MM.1S (cell line): Measurements from ENCODE around the gene MAP3K5.

Experiments used
- DNase-seq: peaks from one replicate; pipeline ENCODE4 v3.0.0-alpha.2; 2015
- H2AFZ ChIP-seq: fragments of 300-600 bp; sonication (generic); 2 replicates; pipeline ENCODE4 v1.6.0; 2016; ENCODE audit warnings: antibody characterized with exemption, low read length
- H3F3A ChIP-seq: fragments of 300-600 bp; sonication (generic); 2 replicates; pipeline ENCODE4 v1.6.1; 2016; ENCODE audit warnings: mild to moderate bottlenecking, antibody characterized with exemption, low read length, moderate library complexity, mixed read lengths; ENCODE audit not compliant: insufficient read depth
- H3K27ac ChIP-seq: fragments of 300-600 bp; sonication (generic); 2 replicates; pipeline ENCODE4 v1.5.1; 2016; ENCODE audit warnings: mild to moderate bottlenecking, low read length
- H3K27me3 ChIP-seq: fragments of 300-600 bp; sonication (generic); replicated peaks from 2 replicates; pipeline ENCODE4 v1.6.0; 2016; ENCODE audit warnings: low read length; ENCODE audit not compliant: insufficient read depth
- H3K36me3 ChIP-seq: fragments of 300-600 bp; sonication (generic); replicated peaks from 2 replicates; pipeline ENCODE4 v1.6.1; 2016; ENCODE audit warnings: mild to moderate bottlenecking, low read length, mixed read lengths; ENCODE audit not compliant: insufficient read depth
- H3K4me1 ChIP-seq: fragments of 300-600 bp; sonication (generic); 2 replicates; pipeline ENCODE4 v1.6.1; 2016; ENCODE audit warnings: low read length, mixed read lengths
- H3K4me2 ChIP-seq: fragments of 300-600 bp; sonication (generic); 2 replicates; pipeline ENCODE4 v1.6.0; 2016; ENCODE audit warnings: low read depth, low read length
- H3K4me3 ChIP-seq: fragments of 300-600 bp; sonication (generic); 2 replicates; pipeline ENCODE4 v1.5.1; 2016; ENCODE audit warnings: low read length, mixed read lengths
- H3K79me2 ChIP-seq: fragments of 300-600 bp; sonication (generic); 2 replicates; pipeline ENCODE4 v1.6.1; 2016; ENCODE audit warnings: mixed run types, low read length, mixed read lengths
- H3K9ac ChIP-seq: fragments of 300-600 bp; sonication (generic); 2 replicates; pipeline ENCODE4 v1.6.1; 2016; ENCODE audit warnings: low read length, mixed read lengths
- H3K9me2 ChIP-seq: fragments of 300-600 bp; sonication (generic); replicated peaks from 2 replicates; pipeline ENCODE4 v1.6.1; 2016; ENCODE audit warnings: mild to moderate bottlenecking, low read length, mixed read lengths; ENCODE audit not compliant: insufficient read depth
- H3K9me3 ChIP-seq: fragments of 300-600 bp; sonication (generic); replicated peaks from 2 replicates; pipeline ENCODE4 v1.6.1; 2016; ENCODE audit warnings: mild to moderate bottlenecking, low read length, mixed read lengths; ENCODE audit not compliant: insufficient read depth
- H4K20me1 ChIP-seq: fragments of 300-600 bp; sonication (generic); 2 replicates; pipeline ENCODE4 v1.6.1; 2016; ENCODE audit warnings: mild to moderate bottlenecking, low read length, moderate library complexity, mixed read lengths; ENCODE audit not compliant: insufficient read depth
- EZH2 ChIP-seq: fragments of 300-600 bp; sonication (generic); optimal IDR thresholded peaks from 2 replicates; pipeline ENCODE3; 2017; ENCODE audit warnings: low read depth, mild to moderate bottlenecking, antibody characterized with exemption, low read length, mixed read lengths
- EZH2phosphoT487 ChIP-seq: fragments of 300-600 bp; sonication (generic); IDR thresholded peaks from 2 replicates; pipeline ENCODE4 v1.6.1; 2018; ENCODE audit warnings: antibody characterized with exemption, low read length
- TF ChIP-seq, protein P1 (sequence below): fragments of 300-600 bp; sonication (generic); IDR thresholded peaks from 2 replicates; pipeline ENCODE4 v1.5.1; 2016; ENCODE audit warnings: antibody characterized with exemption, low read length, mixed read lengths

The MAP3K5 gene

DNA sequence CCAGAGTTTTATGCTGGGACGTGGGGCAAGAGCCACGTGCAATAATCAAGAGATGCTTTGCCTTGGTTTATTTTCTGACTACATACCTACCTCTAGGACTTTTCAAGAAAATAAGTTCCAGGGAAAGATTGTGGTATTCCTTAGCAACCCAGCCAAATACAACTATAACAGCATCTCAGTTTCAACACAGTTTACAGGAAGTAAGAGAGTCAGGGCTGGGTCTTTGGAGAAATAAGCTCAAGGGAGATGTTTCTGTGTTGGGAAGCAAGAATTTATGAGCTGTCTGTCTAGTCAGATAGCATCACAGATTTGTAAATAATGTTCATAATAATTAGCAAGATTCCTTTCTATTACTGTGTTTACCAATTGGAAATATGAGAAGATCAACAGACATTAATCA is 35.1 kb downstream of the MAP3K5 start:
- TF ChIP-seq, protein P1, sequence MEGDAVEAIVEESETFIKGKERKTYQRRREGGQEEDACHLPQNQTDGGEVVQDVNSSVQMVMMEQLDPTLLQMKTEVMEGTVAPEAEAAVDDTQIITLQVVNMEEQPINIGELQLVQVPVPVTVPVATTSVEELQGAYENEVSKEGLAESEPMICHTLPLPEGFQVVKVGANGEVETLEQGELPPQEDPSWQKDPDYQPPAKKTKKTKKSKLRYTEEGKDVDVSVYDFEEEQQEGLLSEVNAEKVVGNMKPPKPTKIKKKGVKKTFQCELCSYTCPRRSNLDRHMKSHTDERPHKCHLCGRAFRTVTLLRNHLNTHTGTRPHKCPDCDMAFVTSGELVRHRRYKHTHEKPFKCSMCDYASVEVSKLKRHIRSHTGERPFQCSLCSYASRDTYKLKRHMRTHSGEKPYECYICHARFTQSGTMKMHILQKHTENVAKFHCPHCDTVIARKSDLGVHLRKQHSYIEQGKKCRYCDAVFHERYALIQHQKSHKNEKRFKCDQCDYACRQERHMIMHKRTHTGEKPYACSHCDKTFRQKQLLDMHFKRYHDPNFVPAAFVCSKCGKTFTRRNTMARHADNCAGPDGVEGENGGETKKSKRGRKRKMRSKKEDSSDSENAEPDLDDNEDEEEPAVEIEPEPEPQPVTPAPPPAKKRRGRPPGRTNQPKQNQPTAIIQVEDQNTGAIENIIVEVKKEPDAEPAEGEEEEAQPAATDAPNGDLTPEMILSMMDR: no peak
- TF ChIP-seq EZH2phosphoT487: no peak
- TF ChIP-seq EZH2: no peak
- H2AFZ ChIP-seq: no peak overlapping the region
- DNase-seq: no peak
- H3K27ac ChIP-seq: no peak overlapping the region
- H3K4me2 ChIP-seq: no peak overlapping the region
- peaks cover 28% of the 10 kb centered on the region for H3K4me1 ChIP-seq
- H4K20me1 ChIP-seq: no peaks in the 10 kb centered on the region
- no peaks in the 10 kb centered on the region for H3K9me3 ChIP-seq
- no peaks in the 10 kb centered on the region for H3K9me2 ChIP-seq
- peaks cover 54% of the 10 kb centered on the region for H3K79me2 ChIP-seq
- H3F3A ChIP-seq: peaks cover 16% of the 10 kb centered on the region
- H3K4me3 ChIP-seq: no peak overlapping the region
- H3K27me3 ChIP-seq: no peaks in the 10 kb centered on the region
- H3K36me3 ChIP-seq: no peaks in the 10 kb centered on the region
- no peak overlapping the region for H3K9ac ChIP-seq

DNA sequence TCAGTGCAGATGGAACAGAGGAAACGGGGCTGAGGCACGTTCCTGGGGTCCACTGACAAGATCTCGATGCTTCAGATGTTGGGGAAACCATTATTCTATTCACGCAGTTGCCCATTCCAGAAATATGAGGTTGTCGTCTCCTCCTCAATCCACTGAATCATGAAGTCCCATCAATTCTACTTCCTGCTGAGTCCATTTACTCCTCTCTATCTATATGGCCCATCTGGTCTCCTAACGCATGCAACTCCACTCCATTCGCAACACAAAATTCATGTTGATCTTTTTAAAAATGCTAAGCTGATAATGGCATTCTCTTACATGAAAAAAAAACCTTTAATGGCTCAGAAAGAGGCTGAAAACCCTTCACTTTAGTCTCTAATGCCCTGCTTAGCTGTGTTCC is 37.5 kb downstream of the MAP3K5 start:
- no peak overlapping the region for H3K27ac ChIP-seq
- TF ChIP-seq EZH2phosphoT487 (no peak), EZH2 (no peak)
- TF ChIP-seq, protein P1: no peak
- H4K20me1 ChIP-seq: no peaks in the 10 kb centered on the region

DNA sequence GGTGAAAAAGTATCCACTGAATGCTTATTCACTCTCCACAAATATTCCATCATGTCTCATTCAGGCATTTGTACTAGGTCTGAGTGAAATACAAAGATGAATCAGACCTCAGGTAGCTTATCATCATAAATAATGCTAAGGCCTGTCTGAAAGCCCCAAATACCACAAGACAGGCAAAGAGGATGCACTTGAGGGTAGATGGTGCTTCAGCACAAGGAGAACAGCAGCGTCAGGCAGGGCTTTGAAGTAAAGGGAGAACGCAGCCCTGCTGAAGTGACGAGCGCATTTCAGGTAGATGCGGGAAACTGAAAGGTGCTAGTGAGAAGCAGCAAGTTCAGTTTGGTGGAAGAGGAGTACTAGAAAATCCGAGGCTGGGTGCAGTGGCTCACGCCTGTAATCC is 38.7 kb downstream of the MAP3K5 start:
- TF ChIP-seq EZH2 (no peak), EZH2phosphoT487 (no peak)
- TF ChIP-seq, protein P1: no peak
- no peak overlapping the region for H3K9ac ChIP-seq
- H3K4me1 ChIP-seq: peaks cover 31% of the 10 kb centered on the region
- no peak for DNase-seq
- H3K4me3 ChIP-seq: no peak overlapping the region
- no peaks in the 10 kb centered on the region for H3K27me3 ChIP-seq
- no peak overlapping the region for H3K27ac ChIP-seq
- peaks cover 16% of the 10 kb centered on the region for H3F3A ChIP-seq
- no peaks in the 10 kb centered on the region for H3K9me3 ChIP-seq
- H3K4me2 ChIP-seq: no peak overlapping the region
- H3K9me2 ChIP-seq: no peaks in the 10 kb centered on the region
- peaks cover 46% of the 10 kb centered on the region for H3K79me2 ChIP-seq
- H3K36me3 ChIP-seq: no peaks in the 10 kb centered on the region
- no peak overlapping the region for H2AFZ ChIP-seq
- no peaks in the 10 kb centered on the region for H4K20me1 ChIP-seq

More for the DNA sequence above, 37.5 kb downstream of the MAP3K5 start:
- Histone ChIP-seq H3K4me1 (peaks cover 31% of the 10 kb centered on the region), H3K4me2 (no peak overlapping the region), H3K9ac (no peak overlapping the region), H3K27me3 (no peaks in the 10 kb centered on the region), H2AFZ (no peak overlapping the region), H3K36me3 (no peaks in the 10 kb centered on the region), H3K9me3 (no peaks in the 10 kb centered on the region), H3K9me2 (no peaks in the 10 kb centered on the region), H3K79me2 (peaks cover 49% of the 10 kb centered on the region), H3F3A (peaks cover 16% of the 10 kb centered on the region), H3K4me3 (no peak overlapping the region)
- DNase-seq: no peak

DNA sequence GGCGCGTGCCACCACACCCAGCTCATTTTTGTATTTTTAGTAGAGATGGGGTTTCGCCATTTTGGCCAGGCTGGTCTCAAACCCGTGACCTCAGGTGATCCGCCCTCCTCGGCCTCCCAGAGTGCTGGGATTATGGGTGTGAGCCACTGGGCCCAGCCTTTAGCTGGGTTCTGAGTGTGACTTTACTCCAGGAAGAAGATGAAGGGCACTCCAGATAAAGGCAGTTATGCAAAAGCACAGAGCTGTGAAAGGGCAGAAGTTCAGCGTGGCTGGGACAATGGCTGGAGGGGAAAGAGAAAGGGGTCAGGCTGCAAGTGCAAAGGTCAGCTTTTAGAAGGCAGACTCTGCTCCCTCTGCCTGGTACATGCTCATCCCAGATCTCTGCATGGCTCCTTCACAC is 39.7 kb downstream of the MAP3K5 start:
- TF ChIP-seq, protein P1: no peak
- TF ChIP-seq EZH2phosphoT487 (no peak), EZH2 (no peak)
- peak; percentile 30 for DNase-seq
- no peak overlapping the region for H3K4me2 ChIP-seq

More for the DNA sequence above, 39.7 kb downstream of the MAP3K5 start:
- no peaks in the 10 kb centered on the region for H3K27me3 ChIP-seq
- no peak overlapping the region for H3K9ac ChIP-seq
- H3K36me3 ChIP-seq: no peaks in the 10 kb centered on the region
- no peaks in the 10 kb centered on the region for H4K20me1 ChIP-seq
- H3F3A ChIP-seq: peaks cover 16% of the 10 kb centered on the region
- no peaks in the 10 kb centered on the region for H3K9me2 ChIP-seq
- H3K79me2 ChIP-seq: peaks cover 46% of the 10 kb centered on the region
- no peak overlapping the region for H3K27ac ChIP-seq
- H2AFZ ChIP-seq: no peak overlapping the region
- H3K4me1 ChIP-seq: peaks cover 31% of the 10 kb centered on the region
- no peaks in the 10 kb centered on the region for H3K9me3 ChIP-seq
- no peak overlapping the region for H3K4me3 ChIP-seq
